Ramos (cell line): ENCODE data around the gene PAK5.

Source experiments
- in situ Hi-C: fragments of 300-500 bp; cut with MboI; formaldehyde crosslinking; loops from one replicate; pipeline ENCODE4 v1.14.3; 2022; ENCODE audit warnings: low sequenced_read_pairs; ENCODE audit not compliant: unreplicated experiment

Gene PAK5

GRCh38 chr20:9550871-9551270 is 288.0 kb downstream of the PAK5 start:
- in situ Hi-C loops, result no loop called here

GRCh38 chr20:9550283-9550682 is 288.6 kb downstream of the PAK5 start:
- in situ Hi-C loops, result no loop called here

- in situ Hi-C loops, result no loop called here
Observed at GRCh38 chr20:9543214-9543613, 295.7 kb downstream of the PAK5 start.

- in situ Hi-C loops, result no loop called here
Observed at GRCh38 chr20:9535449-9535848, 303.4 kb downstream of the PAK5 start.

- in situ Hi-C loops, result no loop called here
Observed at GRCh38 chr20:9534025-9534424, 304.9 kb downstream of the PAK5 start.

GRCh38 chr20:9532069-9532838 is 306.6 kb downstream of the PAK5 start:
- in situ Hi-C loops, result no loop called here

- in situ Hi-C loops, result no loop called here
Observed at GRCh38 chr20:9531581-9531980, 307.3 kb downstream of the PAK5 start.

- in situ Hi-C loops, result no loop called here
Observed at GRCh38 chr20:9523636-9524035, 315.2 kb downstream of the PAK5 start.

GRCh38 chr20:9520086-9520485 is 318.8 kb downstream of the PAK5 start:
- in situ Hi-C loops, result no loop called here

- in situ Hi-C loops, result no loop called here
Observed at GRCh38 chr20:9518576-9519175, 320.2 kb downstream of the PAK5 start.

GRCh38 chr20:9517297-9518162 is 321.3 kb downstream of the PAK5 start:
- in situ Hi-C loops, result no loop called here

- in situ Hi-C loops, result no loop called here
Observed at GRCh38 chr20:9516234-9516871, 322.5 kb downstream of the PAK5 start.

GRCh38 chr20:9515741-9516233 is 323.1 kb downstream of the PAK5 start:
- in situ Hi-C loops, result no loop called here

GRCh38 chr20:9515214-9515585 is 323.7 kb downstream of the PAK5 start:
- in situ Hi-C loops, result no loop called here

- in situ Hi-C loops, result no loop called here
Observed at GRCh38 chr20:9514461-9515213, 324.2 kb downstream of the PAK5 start, which contains the start of gene LAMP5. TSS of gene LAMP5 (plus strand) at chr20:9514590. CDS start at chr20:9514853, 263 bp downstream.

GRCh38 chr20:9514072-9514460 is 324.8 kb downstream of the PAK5 start:
- in situ Hi-C loops, result no loop called here

- in situ Hi-C loops, result no loop called here
Observed at GRCh38 chr20:9510911-9511310, 328.0 kb downstream of the PAK5 start.

- in situ Hi-C loops, result no loop called here
Observed at GRCh38 chr20:9509246-9509645, 329.6 kb downstream of the PAK5 start.

- in situ Hi-C loops, result no loop called here
Observed at GRCh38 chr20:9508696-9509178, 330.1 kb downstream of the PAK5 start.
